HepG2 (cell line): ENCODE results near the gene CEP20. TPM values are rescaled to one million over a fixed set of nuclear protein-coding genes. Genes with fewer than 3 reads are reported as not detected.
"Not testable (repeated sequence)": the region's sequence is repeated elsewhere in the genome, so short reads cannot be mapped to it uniquely, and the experiment has no call there.

Experiments used
- ATAC-seq: fragments of 200-7000 bp; cut with Tn5 transposase; 3 replicates; pipeline ENCODE4 v1.9.1; 2020; ENCODE audit warnings: mild to moderate bottlenecking, moderate library complexity
- BruUV-seq: library from RNA; stranded (reverse); fragments of 400-500 nt; replicated peaks from 2 replicates; lab custom pipeline; 2021; lab: Mats Ljungman, UMichigan
- CTCF ChIA-PET: fragments of 300-600 bp; formaldehyde crosslinking; extraction: SDS; loops from one replicate; lab custom pipeline; 2021; ENCODE audit warnings: low total read pairs, inconsistent platforms, low intra/inter-chr PET ratio; lab: Yijun Ruan, JAX
- POLR2A ChIA-PET: fragments of 350-600 bp; sonication (Branson Sonifier 250); formaldehyde crosslinking; loops from one replicate; lab custom pipeline; 2020; ENCODE audit warnings: antibody characterized with exemption, inconsistent platforms; lab: Yijun Ruan, JAX
- DNase-seq: peaks from one replicate; pipeline ENCODE4 v3.0.0-alpha.2; 2015; ENCODE audit warnings: low spot score
- FAIRE-seq: peaks from 3 replicates; lab custom pipeline; 2011; peaks lifted over from hg19 to GRCh38; lab: Jason Lieb, UNC
- H2AFZ ChIP-seq: one replicate; pipeline ENCODE4 v1.6.1; 2011; ENCODE audit warnings: low read length, inconsistent platforms
- H3K27ac ChIP-seq: fragments of 300-600 bp; 3 replicates; pipeline ENCODE4 v1.8.0; 2011; ENCODE audit warnings: mixed run types, mild to moderate bottlenecking, mixed read lengths, low read length, inconsistent platforms; ENCODE audit not compliant: insufficient read depth; ENCODE audit errors: extremely low read length
- H3K27me3 ChIP-seq, 2 experiments: fragments of 200-600 bp in 1 of 2; 2 replicates in 1 of 2; 3 replicates in 1 of 2; pipeline versions ENCODE4 v1.6.0 to v1.8.0; 2011; ENCODE audit warnings: low read length in 2 of 2, mild to moderate bottlenecking in 2 of 2, moderate library complexity in 2 of 2, inconsistent platforms in 1 of 2; ENCODE audit not compliant: insufficient read depth in 2 of 2, control insufficient read depth in 1 of 2
- H3K36me3 ChIP-seq, 2 experiments: fragments of 200-600 bp in 1 of 2; replicated peaks in 1 of 2; 2 replicates in 1 of 2; 3 replicates in 1 of 2; pipeline versions ENCODE4 v1.5.1 to v1.8.0; 2011; ENCODE audit warnings: low read length in 2 of 2, inconsistent platforms in 1 of 2; ENCODE audit not compliant: insufficient read depth in 2 of 2, control insufficient read depth in 1 of 2
- H3K4me1 ChIP-seq: 2 replicates; pipeline ENCODE4 v1.5.1; 2012; ENCODE audit warnings: low read length, inconsistent platforms; ENCODE audit not compliant: insufficient read depth
- H3K4me2 ChIP-seq: 2 replicates; pipeline ENCODE4 v1.6.0; 2011; ENCODE audit warnings: low read depth, low read length, inconsistent platforms
- H3K4me3 ChIP-seq, 3 experiments: fragments of 200-600 bp in 1 of 3; sonication (generic), shearing (Covaris generic) in 1 of 3; replicated peaks in 1 of 3; 2 replicates each; pipeline ENCODE4 v1.5.1; 2011 to 2016; ENCODE audit warnings: low read length in 3 of 3, inconsistent platforms in 2 of 3, low read depth in 2 of 3, mild to moderate bottlenecking in 2 of 3, control low read depth in 1 of 3, mixed read lengths in 1 of 3; ENCODE audit not compliant: insufficient read depth in 1 of 3
- H3K79me2 ChIP-seq: one replicate; pipeline ENCODE4 v1.6.1; 2011; ENCODE audit warnings: low read length, inconsistent platforms; ENCODE audit not compliant: insufficient read depth
- H3K9ac ChIP-seq: 2 replicates; pipeline ENCODE4 v1.6.0; 2011; ENCODE audit warnings: mild to moderate bottlenecking, low read depth, low read length, inconsistent platforms; ENCODE audit not compliant: insufficient read depth
- H3K9me3 ChIP-seq: 2 replicates; pipeline ENCODE4 v1.5.1; 2012; ENCODE audit warnings: mild to moderate bottlenecking, low read length
- H4K20me1 ChIP-seq: 2 replicates; pipeline ENCODE4 v1.6.0; 2011; ENCODE audit warnings: inconsistent platforms, mild to moderate bottlenecking, low read length, moderate library complexity; ENCODE audit not compliant: insufficient read depth
- ARID3A ChIP-seq: IDR thresholded peaks from 2 replicates; pipeline ENCODE4 v1.6.1; 2012; ENCODE audit warnings: low read depth, low read length, improper control_type of control experiment
- CEBPB ChIP-seq: IDR thresholded peaks from 2 replicates; pipeline ENCODE4 v1.6.1; 2011; ENCODE audit warnings: low read depth, low read length, improper control_type of control experiment, borderline replicate concordance
- CEBPG ChIP-seq: IDR thresholded peaks from 2 replicates; pipeline ENCODE4 v1.6.1; 2016
- CHD2 ChIP-seq: IDR thresholded peaks from 2 replicates; pipeline ENCODE4 v1.6.1; 2011; ENCODE audit warnings: low read depth, low read length, improper control_type of control experiment
- ZNF121 ChIP-seq: sonication (generic); formaldehyde crosslinking; IDR thresholded peaks from 2 replicates; pipeline ENCODE4 v1.5.0; 2020; ENCODE audit warnings: mild to moderate bottlenecking, missing genetic modification reagents
- ZNF768 ChIP-seq: sonication (generic); formaldehyde crosslinking; IDR thresholded peaks from 2 replicates; pipeline ENCODE4 v1.4.0; 2020; ENCODE audit warnings: missing genetic modification reagents
- WGBS: methylation state at CpG from one replicate; pipeline ENCODE4 v1.1.6; 2017; ENCODE audit warnings: low lambda C conversion rate; 5-methylcytosine and 5-hydroxymethylcytosine counted together
- in situ Hi-C: cut with HindIII; loops from 2 replicates; pipeline ENCODE4 v1.10.0; 2017; ENCODE audit warnings: low pct_unique_long_range_greater_than_20kb; ENCODE audit not compliant: extremely low pct_ligation_motif_present
- intact Hi-C: fragments of 100-400 bp; cut with micrococcal nuclease; formaldehyde crosslinking; loops from one replicate; pipeline ENCODE4 v1.10.0; 2022; ENCODE audit not compliant: unreplicated experiment
- polyA plus RNA-seq, 8 experiments: library from polyadenylated mRNA; depleted of rRNA in 3 of 8; stranded (reverse) in 7 of 8; unstranded in 1 of 8; fragments of >200 nt; fragmentation: Illumina TruSeq in 4 of 8; extraction: Trizol in 4 of 8; gene quantifications; 2 replicates each; pipeline versions ENCODE4 v1.2.1 to v1.2.3, GENCODE V29; 2011 to 2016; ENCODE audit warnings: low read depth in 4 of 8, missing spikeins in 1 of 8, mixed read lengths in 1 of 8; ENCODE audit not compliant: insufficient read depth in 1 of 8
- total RNA-seq, 5 experiments: library from RNA; depleted of rRNA; stranded (reverse); fragments of >200 nt; fragmentation: Illumina TruSeq; extraction: Trizol; gene quantifications; 2 replicates each; pipeline ENCODE4 v1.2.3, GENCODE V29; 2016; ENCODE audit warnings: low read depth in 1 of 5

The CEP20 gene
- total and polyA plus RNA-seq, 2 of the 13 experiments (the other 11 are each of a cell fraction or from before 2014, with no cell fraction given) = 53.0 to 54.1 TPM

- TF ChIP-seq ARID3A = no peak
Measured at GRCh38 chr16:15854061-15854460, 34.3 kb downstream of the CEP20 start (continued).

GRCh38 chr16:15853021-15853420, 35.4 kb downstream of the CEP20 start:
- DNase-seq = no peak
- Histone ChIP-seq H4K20me1 (no peaks in the 10 kb centered on the region), H3K4me1 (peaks cover 17% of the 10 kb centered on the region), H3K4me2 (no peak overlapping the region), H3K27me3 (peaks cover 19 to 68% of the 10 kb centered on the region in 2 experiments; a peak in 4 of 5 replicates), H3K79me2 (no peaks in the 10 kb centered on the region), H2AFZ (no peak overlapping the region), H3K9ac (no peak overlapping the region), H3K36me3 (no peaks in the 10 kb centered on the region), H3K9me3 (no peaks in the 10 kb centered on the region), H3K27ac (no peak overlapping the region)
- intact Hi-C loops (no loop called here), in situ Hi-C loops (no loop called here)
- no peak for ATAC-seq
- POLR2A ChIA-PET = no interaction called here
- no TSS peak for BruUV-seq
- FAIRE-seq = no peak
- 7% methylated on average over 4 of the region's 4 CpGs for WGBS
- TF ChIP-seq CEBPB (peak; percentile 53; the same call in 1 of the 2 replicates), CEBPG (peak; percentile 38; the same call in 1 of the 2 replicates), CHD2 (no peak), ZNF768 (CRISPR knock-in tag) (peak; percentile 84), ZNF121 (CRISPR knock-in tag) (peak; percentile 73)
- TF ChIP-seq, all 625 proteins: peak for 4
- H3K4me3 ChIP-seq = no peak overlapping the region
- CTCF ChIA-PET = no interaction called here

GRCh38 chr16:15850555-15850954, 37.8 kb downstream of the CEP20 start:
- H3K36me3 ChIP-seq, H3K27ac ChIP-seq, DNase-seq, H3K4me2 ChIP-seq, POLR2A ChIA-PET, CTCF ChIA-PET, BruUV-seq, FAIRE-seq, H3K4me3 ChIP-seq, H2AFZ ChIP-seq, H3K79me2 ChIP-seq, H3K9ac ChIP-seq, H3K9me3 ChIP-seq, intact Hi-C loops, H4K20me1 ChIP-seq, ATAC-seq, in situ Hi-C loops: not testable (repeated sequence)
- peaks cover 11 to 59% of the 10 kb centered on the region in 2 experiments; a peak in 4 of 5 replicates for H3K27me3 ChIP-seq
- WGBS = 57% methylated on average over 6 of the region's 6 CpGs
- H3K4me1 ChIP-seq = peaks cover 15% of the 10 kb centered on the region
